A549 (cell line): Measurements from ENCODE around the gene NUP205. TPM values are rescaled to one million over a fixed set of nuclear protein-coding genes. Genes with fewer than 3 reads are reported as not detected.

ENCODE experiments used
- ATAC-seq, 2 experiments: fragments of 200-7000 bp in 1 of 2; fragments of >200 bp in 1 of 2; cut with Nextera tagmentation in 1 of 2; cut with Tn5 transposase in 1 of 2; 3 replicates each; pipeline versions ENCODE4 v1.8.0 to v1.9.1; 2018 to 2020; ENCODE audit warnings: mild to moderate bottlenecking in 1 of 2, moderate library complexity in 1 of 2
- CTCF ChIA-PET: fragments of 300-600 bp; sonication (Branson Sonifier 250); formaldehyde crosslinking; extraction: SDS; loops from one replicate; lab custom pipeline; 2021; ENCODE audit warnings: antibody characterized with exemption, inconsistent platforms; lab: Yijun Ruan, JAX
- POLR2A ChIA-PET: fragments of 350-600 bp; formaldehyde crosslinking; extraction: SDS; loops from one replicate; lab custom pipeline; 2021; ENCODE audit warnings: antibody characterized with exemption, inconsistent platforms; lab: Yijun Ruan, JAX
- DNase-seq, 2 experiments: peaks; one replicate each; pipeline versions ENCODE4 v3.0.0 to v3.0.0-alpha.2; 2011 to 2016; ENCODE audit warnings: low read depth in 1 of 2, low spot score in 1 of 2
- FAIRE-seq: peaks from 2 replicates; lab custom pipeline; 2011; peaks lifted over from hg19 to GRCh38; lab: Jason Lieb, UNC
- H3K27ac ChIP-seq, 2 experiments: fragments of >200 bp; sonication (Bioruptor Twin); formaldehyde crosslinking; 3 replicates each; pipeline ENCODE4 v1.5.1; 2016 to 2017
- H3K4me1 ChIP-seq: fragments of >200 bp; sonication (Bioruptor Twin); formaldehyde crosslinking; 3 replicates; pipeline ENCODE4 v1.6.1; 2016
- H3K4me2 ChIP-seq: fragments of >200 bp; sonication (Bioruptor Twin); formaldehyde crosslinking; 3 replicates; pipeline ENCODE4 v1.6.1; 2016
- H3K4me3 ChIP-seq: fragments of >200 bp; sonication (Bioruptor Twin); formaldehyde crosslinking; 3 replicates; pipeline ENCODE4 v1.5.1; 2016
- H3K9me3 ChIP-seq: fragments of >200 bp; sonication (Bioruptor Twin); formaldehyde crosslinking; 3 replicates; pipeline ENCODE4 v1.6.1; 2016
- BCL3 ChIP-seq: fragments of >200 bp; sonication (Bioruptor Twin); formaldehyde crosslinking; IDR thresholded peaks from 3 replicates; pipeline ENCODE4 v1.6.1; 2016
- BHLHE40 ChIP-seq: IDR thresholded peaks from 2 replicates; pipeline ENCODE4 v1.6.1; 2012; ENCODE audit warnings: low read depth, low read length, inconsistent platforms
- CEBPB ChIP-seq, 2 experiments: fragments of >200 bp in 1 of 2; sonication (Bioruptor Twin) in 1 of 2; formaldehyde crosslinking in 1 of 2; IDR thresholded peaks; 2 replicates each; pipeline ENCODE4 v1.6.1; 2012 to 2016
- E2F6 ChIP-seq: IDR thresholded peaks from 2 replicates; pipeline ENCODE4 v1.6.1; 2012; ENCODE audit warnings: low read depth, borderline replicate concordance
- EHF ChIP-seq: fragments of 250-450 bp; sonication (Bioruptor Pico); IDR thresholded peaks from 2 replicates; pipeline ENCODE4 v1.5.0; 2020; ENCODE audit warnings: mild to moderate bottlenecking
- EHMT2 ChIP-seq: fragments of 200-600 bp; sonication (generic); IDR thresholded peaks from 2 replicates; pipeline ENCODE4 v1.6.1; 2016; ENCODE audit warnings: antibody characterized with exemption, low read depth, mild to moderate bottlenecking, moderate library complexity
- ELK1 ChIP-seq: fragments of 150-350 bp; IDR thresholded peaks from 2 replicates; pipeline ENCODE4 v1.6.1; 2014; ENCODE audit warnings: low read depth, mild to moderate bottlenecking, low read length
- ESRRA ChIP-seq: fragments of 150-350 bp; IDR thresholded peaks from 2 replicates; pipeline ENCODE4 v1.6.1; 2014; ENCODE audit warnings: mild to moderate bottlenecking, low read length, borderline replicate concordance
- FOXS1 ChIP-seq: fragments of 250-450 bp; sonication (Bioruptor Pico); IDR thresholded peaks from 2 replicates; pipeline ENCODE4 v1.5.0; 2020; ENCODE audit warnings: mild to moderate bottlenecking, moderate library complexity
- HES2 ChIP-seq: fragments of >200 bp; sonication (Bioruptor Twin); formaldehyde crosslinking; IDR thresholded peaks from 2 replicates; pipeline ENCODE4 v1.6.1; 2016
- HEYL ChIP-seq: fragments of 250-450 bp; sonication (Bioruptor Pico); IDR thresholded peaks from 2 replicates; pipeline ENCODE4 v1.8.0; 2021; ENCODE audit warnings: mild to moderate bottlenecking, moderate library complexity
- HOXB13 ChIP-seq: fragments of 250-450 bp; sonication (Bioruptor Pico); IDR thresholded peaks from 2 replicates; pipeline ENCODE4 v1.5.0; 2020; ENCODE audit warnings: low read depth, mild to moderate bottlenecking, moderate library complexity
- JUN ChIP-seq, 2 experiments: fragments of >200 bp; sonication (Bioruptor Twin); formaldehyde crosslinking; IDR thresholded peaks; 2 replicates in 1 of 2; 3 replicates in 1 of 2; pipeline ENCODE4 v1.6.1; 2016 to 2017
- KDM1A ChIP-seq: fragments of 200-600 bp; sonication (generic); IDR thresholded peaks from 2 replicates; pipeline ENCODE4 v1.6.1; 2016; ENCODE audit warnings: low read depth, mild to moderate bottlenecking
- PHF8 ChIP-seq: fragments of 200-600 bp; sonication (generic); IDR thresholded peaks from 2 replicates; pipeline ENCODE4 v1.6.1; 2016; ENCODE audit warnings: low read depth, mild to moderate bottlenecking, antibody characterized with exemption, moderate library complexity, borderline replicate concordance
- POLR2AphosphoS2 ChIP-seq: conservative IDR thresholded peaks from 2 replicates; pipeline ENCODE4 v1.6.1; 2012; ENCODE audit warnings: low read length, improper control_type of control experiment, inconsistent platforms
- RCOR1 ChIP-seq: fragments of 150-350 bp; IDR thresholded peaks from 2 replicates; pipeline ENCODE4 v1.6.1; 2014; ENCODE audit warnings: antibody characterized with exemption, low read length, low read depth
- RFX5 ChIP-seq: fragments of 450-650 bp; IDR thresholded peaks from 2 replicates; pipeline ENCODE4 v1.7.1; 2014; ENCODE audit warnings: antibody characterized with exemption, mild to moderate bottlenecking, moderate library complexity
- USF2 ChIP-seq: fragments of 450-650 bp; IDR thresholded peaks from 2 replicates; pipeline ENCODE4 v1.6.1; 2014; ENCODE audit warnings: antibody characterized with exemption
- ZNF302 ChIP-seq: fragments of 250-450 bp; sonication (Bioruptor Pico); IDR thresholded peaks from 2 replicates; pipeline ENCODE4 v1.9.0; 2021; ENCODE audit warnings: inconsistent platforms, mild to moderate bottlenecking, moderate library complexity
- ZSCAN20 ChIP-seq: fragments of 250-450 bp; sonication (Bioruptor Pico); IDR thresholded peaks from 2 replicates; pipeline ENCODE4 v1.8.0; 2022; ENCODE audit warnings: mild to moderate bottlenecking, moderate library complexity
- WGBS: methylation state at CpG from one replicate; pipeline ENCODE4 v1.1.6; 2017; ENCODE audit errors: missing lambda C conversion rate; 5-methylcytosine and 5-hydroxymethylcytosine counted together
- polyA plus RNA-seq, 4 experiments: library from polyadenylated mRNA; depleted of rRNA in 3 of 4; stranded (reverse); fragments of >200 nt; fragmentation: RNase III in 1 of 4; extraction: RNeasy Plus Mini Kit Qiagen cat#74134 plus additional on column Dnase treatment in 1 of 4; gene quantifications; 2 replicates in 3 of 4; 3 replicates in 1 of 4; pipeline ENCODE4 v1.2.3, GENCODE V29; 2011 to 2017

NUP205 gene
- polyA plus RNA-seq, 2 of the 4 experiments (the other 2 are of a cell fraction): 55.0 to 119 TPM

GRCh38 chr7:135616136-135616535 is 58.4 kb downstream of the NUP205 start:
- ATAC-seq (no peak), FAIRE-seq (no peak), DNase-seq (no peak)
- 88% methylated on average over 1 of the region's 1 CpG for WGBS
- ChIA-PET POLR2A (no interaction called here), CTCF (interaction anchor here (0.8 to 2.8 kb wide), 3 partner anchors 29 to 335 kb away, joined by 3 to 11 read pairs (median 5); no protein-coding TSS in a partner anchor)
- H3K4me1 ChIP-seq: no peaks in the 10 kb centered on the region
- no peaks in the 10 kb centered on the region for H3K9me3 ChIP-seq
- H3K4me3 ChIP-seq: no peak overlapping the region
- TF ChIP-seq RFX5: no peak
- no peak for TF ChIP-seq ZSCAN20 (CRISPR knock-in tag)
- no peak for TF ChIP-seq FOXS1 (CRISPR knock-in tag)
- TF ChIP-seq BHLHE40: no peak
- TF ChIP-seq ELK1: no peak
- TF ChIP-seq PHF8: no peak
- TF ChIP-seq HES2: no peak
- TF ChIP-seq USF2: no peak
- no peak for TF ChIP-seq BCL3
- TF ChIP-seq POLR2AphosphoS2: no peak
- no peak for TF ChIP-seq RCOR1
- no peak for TF ChIP-seq JUN (IDR thresholded peaks at IDR 0.05)
- TF ChIP-seq ZNF302 (CRISPR knock-in tag): no peak
- TF ChIP-seq EHF: no peak
- H3K27ac ChIP-seq: no peak overlapping the region
- H3K4me2 ChIP-seq: no peak overlapping the region

DNA sequence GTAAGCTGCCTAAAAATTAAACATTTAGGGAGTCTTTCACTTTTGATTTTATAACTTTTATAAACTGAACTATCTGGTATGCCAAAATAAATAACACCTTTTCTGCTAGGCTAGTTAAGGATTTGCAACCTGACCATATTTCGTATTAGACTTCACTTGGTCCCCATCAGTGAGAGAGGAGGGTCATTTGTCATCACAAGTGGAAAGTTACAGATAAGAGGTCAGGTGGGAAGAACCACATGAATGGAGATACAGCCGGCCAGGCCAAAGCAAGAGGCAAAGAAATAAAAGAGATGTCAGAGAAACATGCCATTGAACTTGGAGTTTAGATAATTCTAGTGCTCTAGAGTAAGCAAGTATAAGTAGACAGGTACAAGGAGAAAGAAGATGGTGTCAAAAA is 60.1 kb downstream of the NUP205 start:
- H3K4me2 ChIP-seq: no peak overlapping the region
- 89% methylated on average over 2 of the region's 2 CpGs for WGBS
- no peaks in the 10 kb centered on the region for H3K4me1 ChIP-seq
- FAIRE-seq: no peak
- ATAC-seq: no peak
- TF ChIP-seq E2F6 (no peak), HOXB13 (CRISPR knock-in tag) (no peak), BHLHE40 (no peak), KDM1A (no peak), ESRRA (no peak), HEYL (CRISPR knock-in tag) (no peak), EHMT2 (no peak)
- TF ChIP-seq, all 56 proteins: peak for 0
- ChIA-PET CTCF (interaction anchor here (1.2 kb wide), 1 partner anchor 27 kb away, joined by 5 read pairs; no protein-coding TSS in a partner anchor), POLR2A (no interaction called here)
- no peaks in the 10 kb centered on the region for H3K9me3 ChIP-seq
- no peak overlapping the region for H3K27ac ChIP-seq
- no peak overlapping the region for H3K4me3 ChIP-seq
- DNase-seq: no peak

DNA sequence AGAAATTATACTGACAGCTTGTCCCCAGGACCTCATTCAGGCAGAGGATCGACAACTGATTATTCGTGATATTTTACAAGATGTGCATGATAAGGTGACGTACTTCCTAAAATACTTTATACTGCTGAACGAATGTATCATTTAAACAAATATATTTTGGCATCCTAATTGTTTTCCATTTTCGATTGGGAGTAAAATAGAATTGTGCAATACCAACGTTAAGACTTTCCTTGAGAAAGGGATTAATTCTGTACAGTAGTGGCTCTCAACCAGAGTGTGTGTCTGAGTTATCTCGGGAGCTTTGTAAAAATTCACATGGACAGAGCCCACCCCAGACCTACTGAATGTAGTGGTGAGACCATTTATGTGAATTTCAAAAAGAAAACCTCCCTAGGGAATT is 60.8 kb downstream of the NUP205 start:
- Histone ChIP-seq H3K4me3 (no peak overlapping the region), H3K4me2 (no peak overlapping the region), H3K9me3 (no peaks in the 10 kb centered on the region), H3K4me1 (no peaks in the 10 kb centered on the region), H3K27ac (no peak overlapping the region)
- TF ChIP-seq BCL3 (no peak), CEBPB (IDR thresholded peaks at IDR 0.05) (peak in 1 of 2 experiments; percentile 10; a peak in 1 of 4 replicates)
- ChIA-PET POLR2A (no interaction called here), CTCF (interaction anchor here (1.0 to 1.2 kb wide), 2 partner anchors 11 to 26 kb away, joined by 3 to 5 read pairs; no protein-coding TSS in a partner anchor)
- FAIRE-seq: no peak
- ATAC-seq: no peak
- 83% methylated on average over 7 of the region's 7 CpGs for WGBS
- DNase-seq: no peak
